Mucosa of stomach (tissue), 1 donor: ENCODE measurements around the gene SMURF2.
A peak's percentile ranks its signal among the peaks of the same experiment; 100 is the strongest.
"Not testable (repeated sequence)": the region's sequence is repeated elsewhere in the genome, so short reads cannot be mapped to it uniquely, and the experiment has no call there.

Experiments
- H3K27me3 ChIP-seq: one replicate; pipeline ENCODE4 v1.7.0; 2013; ENCODE audit warnings: mild to moderate bottlenecking, low read length; ENCODE audit not compliant: control insufficient read depth, insufficient read depth
- H3K36me3 ChIP-seq: one replicate; pipeline ENCODE4 v1.7.0; 2013; ENCODE audit warnings: low read length; ENCODE audit not compliant: control insufficient read depth, insufficient read depth
- H3K4me1 ChIP-seq: one replicate; pipeline ENCODE4 v1.7.0; 2013; ENCODE audit warnings: mild to moderate bottlenecking, low read length; ENCODE audit not compliant: control insufficient read depth, insufficient read depth
- H3K4me3 ChIP-seq: one replicate; pipeline ENCODE4 v1.7.0; 2013; ENCODE audit warnings: low read length
- H3K9ac ChIP-seq: one replicate; pipeline ENCODE4 v1.7.0; 2013; ENCODE audit warnings: mild to moderate bottlenecking, low read length, moderate library complexity
- H3K9me3 ChIP-seq: one replicate; pipeline ENCODE4 v1.7.0; 2013; ENCODE audit warnings: mild to moderate bottlenecking, low read length, moderate library complexity; ENCODE audit not compliant: control insufficient read depth
- donor health status: Pancreatic carcinoma.

SMURF2 gene

GRCh38 chr17:64661726-64661975 lies 456 bp downstream of the SMURF2 start:
- Histone ChIP-seq H3K9ac (peak overlapping the region; percentile 64), H3K4me1 (peaks cover 4% of the 10 kb centered on the region), H3K4me3 (peak overlapping the region; percentile 56), H3K36me3 (no peaks in the 10 kb centered on the region), H3K27me3 (no peaks in the 10 kb centered on the region), H3K9me3 (no peaks in the 10 kb centered on the region)

- H3K4me1 ChIP-seq, H3K27me3 ChIP-seq, H3K36me3 ChIP-seq, H3K9me3 ChIP-seq: not testable (repeated sequence)
- Histone ChIP-seq H3K9ac (peak overlapping the region; percentile 64), H3K4me3 (peak overlapping the region; percentile 56)
These were observed 955 bp downstream of the SMURF2 start for GRCh38 chr17:64660978-64661725.

- not testable (repeated sequence) for H3K27me3 ChIP-seq, H3K4me1 ChIP-seq, H3K36me3 ChIP-seq, H3K9me3 ChIP-seq
- Histone ChIP-seq H3K9ac (peak overlapping the region; percentile 64), H3K4me3 (peak overlapping the region; percentile 56)
These were observed 1.7 kb downstream of the SMURF2 start for GRCh38 chr17:64660195-64660977.

- H3K36me3 ChIP-seq, result no peaks in the 10 kb centered on the region
- H3K27me3 ChIP-seq, result no peaks in the 10 kb centered on the region
- H3K9ac ChIP-seq, result no peak overlapping the region
- H3K4me3 ChIP-seq, result no peak overlapping the region
- H3K4me1 ChIP-seq, result peaks cover 4% of the 10 kb centered on the region
- H3K9me3 ChIP-seq, result no peaks in the 10 kb centered on the region
These were observed 3.2 kb downstream of the SMURF2 start for GRCh38 chr17:64658931-64659330.

- Histone ChIP-seq H3K4me3 (no peak overlapping the region), H3K27me3 (no peaks in the 10 kb centered on the region), H3K9ac (no peak overlapping the region), H3K9me3 (no peaks in the 10 kb centered on the region), H3K4me1 (peaks cover 4% of the 10 kb centered on the region), H3K36me3 (no peaks in the 10 kb centered on the region)
These were observed 4.4 kb downstream of the SMURF2 start for GRCh38 chr17:64657610-64658125.

GRCh38 chr17:64655704-64656103 lies 6.4 kb downstream of the SMURF2 start:
- Histone ChIP-seq H3K27me3 (no peaks in the 10 kb centered on the region), H3K9me3 (no peaks in the 10 kb centered on the region), H3K36me3 (no peaks in the 10 kb centered on the region), H3K4me1 (peaks cover 4% of the 10 kb centered on the region), H3K4me3 (no peak overlapping the region), H3K9ac (no peak overlapping the region)

- Histone ChIP-seq H3K9ac (no peak overlapping the region), H3K4me1 (no peaks in the 10 kb centered on the region), H3K27me3 (no peaks in the 10 kb centered on the region), H3K36me3 (no peaks in the 10 kb centered on the region), H3K4me3 (no peak overlapping the region), H3K9me3 (no peaks in the 10 kb centered on the region)
These were observed 8.1 kb downstream of the SMURF2 start for GRCh38 chr17:64653985-64654355.

GRCh38 chr17:64653325-64653984 lies 8.7 kb downstream of the SMURF2 start:
- Histone ChIP-seq H3K4me3 (no peak overlapping the region), H3K27me3 (no peaks in the 10 kb centered on the region), H3K9me3 (no peaks in the 10 kb centered on the region), H3K4me1 (no peaks in the 10 kb centered on the region), H3K36me3 (no peaks in the 10 kb centered on the region), H3K9ac (no peak overlapping the region)

- Histone ChIP-seq H3K9me3 (no peaks in the 10 kb centered on the region), H3K4me3 (no peak overlapping the region), H3K36me3 (no peaks in the 10 kb centered on the region), H3K9ac (no peak overlapping the region), H3K4me1 (peaks cover under 1% of the 10 kb centered on the region), H3K27me3 (no peaks in the 10 kb centered on the region)
These were observed 10.2 kb downstream of the SMURF2 start for GRCh38 chr17:64651889-64652288.

- Histone ChIP-seq H3K36me3 (no peaks in the 10 kb centered on the region), H3K27me3 (no peaks in the 10 kb centered on the region), H3K4me1 (peaks cover 3% of the 10 kb centered on the region), H3K9me3 (no peaks in the 10 kb centered on the region), H3K9ac (no peak overlapping the region), H3K4me3 (no peak overlapping the region)
These were observed 13.9 kb downstream of the SMURF2 start for GRCh38 chr17:64648234-64648633.

- H3K27me3 ChIP-seq, result no peaks in the 10 kb centered on the region
- no peaks in the 10 kb centered on the region for H3K9me3 ChIP-seq
- H3K4me3 ChIP-seq, result no peak overlapping the region
- H3K36me3 ChIP-seq, result no peaks in the 10 kb centered on the region
- H3K4me1 ChIP-seq, result peaks cover 3% of the 10 kb centered on the region
- no peak overlapping the region for H3K9ac ChIP-seq
These were observed 14.3 kb downstream of the SMURF2 start for GRCh38 chr17:64647817-64648216.

GRCh38 chr17:64639516-64639915 lies 22.6 kb downstream of the SMURF2 start:
- Histone ChIP-seq H3K27me3 (no peaks in the 10 kb centered on the region), H3K9ac (no peak overlapping the region), H3K36me3 (no peaks in the 10 kb centered on the region), H3K4me3 (no peak overlapping the region), H3K9me3 (no peaks in the 10 kb centered on the region), H3K4me1 (peaks cover 11% of the 10 kb centered on the region)
